OCI-LY1 (cell line): ENCODE results near the gene CLEC17A.

Experiments used
- EZH2 ChIP-seq: fragments of 200-600 bp; sonication (generic), shearing (Covaris generic); IDR thresholded peaks from 2 replicates; pipeline ENCODE4 v1.8.0; 2017; ENCODE audit warnings: borderline replicate concordance, mixed run types, mild to moderate bottlenecking, antibody characterized with exemption, low read length, moderate library complexity, mixed read lengths
- TF ChIP-seq, protein P1 (sequence below): fragments of 200-600 bp; sonication (generic), shearing (Covaris generic); IDR thresholded peaks from 2 replicates; pipeline ENCODE4 v1.5.1; 2017; ENCODE audit warnings: mild to moderate bottlenecking, antibody characterized with exemption, low read length, moderate library complexity, mixed read lengths

DNA sequence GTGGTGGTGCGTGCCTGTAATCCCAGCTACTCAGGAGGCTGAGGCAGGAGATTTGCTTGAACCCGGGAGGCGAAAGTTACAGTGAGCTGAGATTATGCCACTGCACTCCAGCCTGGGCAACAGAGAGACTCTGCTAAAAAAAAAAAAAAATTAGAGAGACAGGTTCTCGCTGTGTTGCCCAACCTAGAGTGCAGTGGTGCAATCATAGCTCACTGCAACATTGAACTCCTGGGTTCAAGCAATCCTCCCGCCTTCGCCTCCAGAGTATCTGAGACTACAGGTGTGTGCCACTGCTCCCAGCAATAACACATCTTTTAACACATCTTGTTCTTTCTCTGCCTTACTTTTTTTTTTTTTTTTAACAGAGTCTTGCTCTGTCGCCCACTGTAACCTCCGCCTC is 32.7 kb downstream of the CLEC17A start:
- TF ChIP-seq, protein P1, sequence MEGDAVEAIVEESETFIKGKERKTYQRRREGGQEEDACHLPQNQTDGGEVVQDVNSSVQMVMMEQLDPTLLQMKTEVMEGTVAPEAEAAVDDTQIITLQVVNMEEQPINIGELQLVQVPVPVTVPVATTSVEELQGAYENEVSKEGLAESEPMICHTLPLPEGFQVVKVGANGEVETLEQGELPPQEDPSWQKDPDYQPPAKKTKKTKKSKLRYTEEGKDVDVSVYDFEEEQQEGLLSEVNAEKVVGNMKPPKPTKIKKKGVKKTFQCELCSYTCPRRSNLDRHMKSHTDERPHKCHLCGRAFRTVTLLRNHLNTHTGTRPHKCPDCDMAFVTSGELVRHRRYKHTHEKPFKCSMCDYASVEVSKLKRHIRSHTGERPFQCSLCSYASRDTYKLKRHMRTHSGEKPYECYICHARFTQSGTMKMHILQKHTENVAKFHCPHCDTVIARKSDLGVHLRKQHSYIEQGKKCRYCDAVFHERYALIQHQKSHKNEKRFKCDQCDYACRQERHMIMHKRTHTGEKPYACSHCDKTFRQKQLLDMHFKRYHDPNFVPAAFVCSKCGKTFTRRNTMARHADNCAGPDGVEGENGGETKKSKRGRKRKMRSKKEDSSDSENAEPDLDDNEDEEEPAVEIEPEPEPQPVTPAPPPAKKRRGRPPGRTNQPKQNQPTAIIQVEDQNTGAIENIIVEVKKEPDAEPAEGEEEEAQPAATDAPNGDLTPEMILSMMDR = no peak
- TF ChIP-seq EZH2 = no peak
